Breast epithelium (tissue), 3 donors: ENCODE data around the gene TEAD1.

ENCODE experiments used
- POLR2A ChIP-seq: fragments of 450-650 bp; IDR thresholded peaks from one replicate; pipeline ENCODE4 v1.6.1; 2016; ENCODE audit warnings: antibody characterized with exemption, mild to moderate bottlenecking, moderate library complexity
- POLR2AphosphoS5 ChIP-seq, 3 donors: sonication (generic); formaldehyde crosslinking; IDR thresholded peaks; one replicate each; pipeline ENCODE4 v1.6.1; 2017; ENCODE audit warnings: antibody characterized with exemption in 3 of 3
- TF ChIP-seq, protein P1 (sequence below), 3 donors: fragments of 450-650 bp; IDR thresholded peaks; one replicate each; pipeline ENCODE4 v1.5.1; 2016 to 2017; ENCODE audit warnings: antibody characterized with exemption in 3 of 3, mild to moderate bottlenecking in 3 of 3, moderate library complexity in 3 of 3

DNA sequence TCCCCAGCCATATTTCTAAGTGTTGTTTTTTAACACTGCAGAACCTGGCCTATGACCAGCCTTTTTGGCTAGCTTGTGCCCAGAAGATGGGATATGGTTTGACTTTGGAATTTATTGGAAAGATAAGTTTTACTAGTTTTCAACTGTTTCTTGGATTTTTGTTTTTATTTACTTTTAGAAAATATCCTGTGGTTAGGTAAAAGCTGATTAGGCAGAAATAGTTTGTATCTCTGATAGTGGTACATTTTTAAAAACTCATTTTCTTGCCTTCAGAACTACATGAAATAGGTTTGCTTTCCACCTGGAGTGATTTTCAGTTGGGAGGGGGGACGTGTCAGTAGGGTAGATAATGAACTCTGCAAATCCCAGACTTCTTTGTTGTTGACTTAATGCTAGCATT is 243.6 kb downstream of the TEAD1 start:
- TF ChIP-seq, protein P1, sequence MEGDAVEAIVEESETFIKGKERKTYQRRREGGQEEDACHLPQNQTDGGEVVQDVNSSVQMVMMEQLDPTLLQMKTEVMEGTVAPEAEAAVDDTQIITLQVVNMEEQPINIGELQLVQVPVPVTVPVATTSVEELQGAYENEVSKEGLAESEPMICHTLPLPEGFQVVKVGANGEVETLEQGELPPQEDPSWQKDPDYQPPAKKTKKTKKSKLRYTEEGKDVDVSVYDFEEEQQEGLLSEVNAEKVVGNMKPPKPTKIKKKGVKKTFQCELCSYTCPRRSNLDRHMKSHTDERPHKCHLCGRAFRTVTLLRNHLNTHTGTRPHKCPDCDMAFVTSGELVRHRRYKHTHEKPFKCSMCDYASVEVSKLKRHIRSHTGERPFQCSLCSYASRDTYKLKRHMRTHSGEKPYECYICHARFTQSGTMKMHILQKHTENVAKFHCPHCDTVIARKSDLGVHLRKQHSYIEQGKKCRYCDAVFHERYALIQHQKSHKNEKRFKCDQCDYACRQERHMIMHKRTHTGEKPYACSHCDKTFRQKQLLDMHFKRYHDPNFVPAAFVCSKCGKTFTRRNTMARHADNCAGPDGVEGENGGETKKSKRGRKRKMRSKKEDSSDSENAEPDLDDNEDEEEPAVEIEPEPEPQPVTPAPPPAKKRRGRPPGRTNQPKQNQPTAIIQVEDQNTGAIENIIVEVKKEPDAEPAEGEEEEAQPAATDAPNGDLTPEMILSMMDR (IDR thresholded peaks at IDR 0.05), result no peak
- TF ChIP-seq POLR2AphosphoS5 (IDR thresholded peaks at IDR 0.05) (no peak), POLR2A (no peak)
